ENCODE results near the gene VSIG1.

DNA sequence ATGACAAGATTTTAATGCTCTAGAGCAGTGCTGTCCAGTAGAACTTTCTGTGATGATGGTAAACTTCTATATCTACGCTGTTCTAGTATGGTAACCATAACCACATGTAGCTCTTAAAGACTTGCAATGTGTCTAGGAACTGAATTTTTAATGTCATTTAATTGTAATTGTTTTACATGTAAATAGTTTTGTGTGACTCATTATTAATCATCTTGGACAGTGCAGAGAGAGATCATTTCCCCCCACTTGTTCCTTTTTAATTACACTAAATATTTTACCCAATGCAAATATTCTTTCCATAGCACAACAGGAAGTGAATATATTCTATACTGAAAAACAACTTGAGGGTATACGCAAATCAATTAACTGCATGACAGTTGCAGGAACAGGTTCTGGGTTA lies 52.5 kb downstream of the VSIG1 start:
- TF ChIP-seq POLR2AphosphoS5 (IDR thresholded peaks at IDR 0.05; ENCODE audit: low read depth, low read length) (no peak), EP300 (IDR thresholded peaks at IDR 0.05; ENCODE audit: borderline replicate concordance in 1 of 2, low read depth in 1 of 2, low read length in 1 of 2) (no peak), MXI1 (IDR thresholded peaks at IDR 0.05; ENCODE audit: low read depth, low read length) (no peak), SMC3 (IDR thresholded peaks at IDR 0.05; ENCODE audit: low read depth, low read length) (no peak), EZH2phosphoT487 (IDR thresholded peaks at IDR 0.05; ENCODE audit: borderline replicate concordance, low read depth) (no peak), FOXM1 (IDR thresholded peaks at IDR 0.05; ENCODE audit: low read depth) (no peak), FOXJ3 (CRISPR knock-in tag; IDR thresholded peaks at IDR 0.05) (no peak), TEAD4 (IDR thresholded peaks at IDR 0.05; ENCODE audit: borderline replicate concordance, insufficient read depth) (no peak), RAD21 (IDR thresholded peaks at IDR 0.05; ENCODE audit: low read length) (no peak)
- TF ChIP-seq, protein P1, sequence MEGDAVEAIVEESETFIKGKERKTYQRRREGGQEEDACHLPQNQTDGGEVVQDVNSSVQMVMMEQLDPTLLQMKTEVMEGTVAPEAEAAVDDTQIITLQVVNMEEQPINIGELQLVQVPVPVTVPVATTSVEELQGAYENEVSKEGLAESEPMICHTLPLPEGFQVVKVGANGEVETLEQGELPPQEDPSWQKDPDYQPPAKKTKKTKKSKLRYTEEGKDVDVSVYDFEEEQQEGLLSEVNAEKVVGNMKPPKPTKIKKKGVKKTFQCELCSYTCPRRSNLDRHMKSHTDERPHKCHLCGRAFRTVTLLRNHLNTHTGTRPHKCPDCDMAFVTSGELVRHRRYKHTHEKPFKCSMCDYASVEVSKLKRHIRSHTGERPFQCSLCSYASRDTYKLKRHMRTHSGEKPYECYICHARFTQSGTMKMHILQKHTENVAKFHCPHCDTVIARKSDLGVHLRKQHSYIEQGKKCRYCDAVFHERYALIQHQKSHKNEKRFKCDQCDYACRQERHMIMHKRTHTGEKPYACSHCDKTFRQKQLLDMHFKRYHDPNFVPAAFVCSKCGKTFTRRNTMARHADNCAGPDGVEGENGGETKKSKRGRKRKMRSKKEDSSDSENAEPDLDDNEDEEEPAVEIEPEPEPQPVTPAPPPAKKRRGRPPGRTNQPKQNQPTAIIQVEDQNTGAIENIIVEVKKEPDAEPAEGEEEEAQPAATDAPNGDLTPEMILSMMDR (IDR thresholded peaks at IDR 0.05): no peak
- TF ChIP-seq, protein P2, sequence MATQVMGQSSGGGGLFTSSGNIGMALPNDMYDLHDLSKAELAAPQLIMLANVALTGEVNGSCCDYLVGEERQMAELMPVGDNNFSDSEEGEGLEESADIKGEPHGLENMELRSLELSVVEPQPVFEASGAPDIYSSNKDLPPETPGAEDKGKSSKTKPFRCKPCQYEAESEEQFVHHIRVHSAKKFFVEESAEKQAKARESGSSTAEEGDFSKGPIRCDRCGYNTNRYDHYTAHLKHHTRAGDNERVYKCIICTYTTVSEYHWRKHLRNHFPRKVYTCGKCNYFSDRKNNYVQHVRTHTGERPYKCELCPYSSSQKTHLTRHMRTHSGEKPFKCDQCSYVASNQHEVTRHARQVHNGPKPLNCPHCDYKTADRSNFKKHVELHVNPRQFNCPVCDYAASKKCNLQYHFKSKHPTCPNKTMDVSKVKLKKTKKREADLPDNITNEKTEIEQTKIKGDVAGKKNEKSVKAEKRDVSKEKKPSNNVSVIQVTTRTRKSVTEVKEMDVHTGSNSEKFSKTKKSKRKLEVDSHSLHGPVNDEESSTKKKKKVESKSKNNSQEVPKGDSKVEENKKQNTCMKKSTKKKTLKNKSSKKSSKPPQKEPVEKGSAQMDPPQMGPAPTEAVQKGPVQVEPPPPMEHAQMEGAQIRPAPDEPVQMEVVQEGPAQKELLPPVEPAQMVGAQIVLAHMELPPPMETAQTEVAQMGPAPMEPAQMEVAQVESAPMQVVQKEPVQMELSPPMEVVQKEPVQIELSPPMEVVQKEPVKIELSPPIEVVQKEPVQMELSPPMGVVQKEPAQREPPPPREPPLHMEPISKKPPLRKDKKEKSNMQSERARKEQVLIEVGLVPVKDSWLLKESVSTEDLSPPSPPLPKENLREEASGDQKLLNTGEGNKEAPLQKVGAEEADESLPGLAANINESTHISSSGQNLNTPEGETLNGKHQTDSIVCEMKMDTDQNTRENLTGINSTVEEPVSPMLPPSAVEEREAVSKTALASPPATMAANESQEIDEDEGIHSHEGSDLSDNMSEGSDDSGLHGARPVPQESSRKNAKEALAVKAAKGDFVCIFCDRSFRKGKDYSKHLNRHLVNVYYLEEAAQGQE (IDR thresholded peaks at IDR 0.05; ENCODE audit: low read depth, low read length): no peak
- TF ChIP-seq, protein P3, sequence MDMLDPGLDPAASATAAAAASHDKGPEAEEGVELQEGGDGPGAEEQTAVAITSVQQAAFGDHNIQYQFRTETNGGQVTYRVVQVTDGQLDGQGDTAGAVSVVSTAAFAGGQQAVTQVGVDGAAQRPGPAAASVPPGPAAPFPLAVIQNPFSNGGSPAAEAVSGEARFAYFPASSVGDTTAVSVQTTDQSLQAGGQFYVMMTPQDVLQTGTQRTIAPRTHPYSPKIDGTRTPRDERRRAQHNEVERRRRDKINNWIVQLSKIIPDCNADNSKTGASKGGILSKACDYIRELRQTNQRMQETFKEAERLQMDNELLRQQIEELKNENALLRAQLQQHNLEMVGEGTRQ (IDR thresholded peaks at IDR 0.05; ENCODE audit: borderline replicate concordance, low read depth, low read length): no peak
- TF ChIP-seq, protein P4, sequence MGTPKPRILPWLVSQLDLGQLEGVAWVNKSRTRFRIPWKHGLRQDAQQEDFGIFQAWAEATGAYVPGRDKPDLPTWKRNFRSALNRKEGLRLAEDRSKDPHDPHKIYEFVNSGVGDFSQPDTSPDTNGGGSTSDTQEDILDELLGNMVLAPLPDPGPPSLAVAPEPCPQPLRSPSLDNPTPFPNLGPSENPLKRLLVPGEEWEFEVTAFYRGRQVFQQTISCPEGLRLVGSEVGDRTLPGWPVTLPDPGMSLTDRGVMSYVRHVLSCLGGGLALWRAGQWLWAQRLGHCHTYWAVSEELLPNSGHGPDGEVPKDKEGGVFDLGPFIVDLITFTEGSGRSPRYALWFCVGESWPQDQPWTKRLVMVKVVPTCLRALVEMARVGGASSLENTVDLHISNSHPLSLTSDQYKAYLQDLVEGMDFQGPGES (IDR thresholded peaks at IDR 0.05; ENCODE audit: low read depth, low read length): no peak

Data from SK-N-SH (cell line).